Retinal pigment epithelial cell (primary cell): ENCODE data around the gene SLC7A4.

Experiments used
- DNase-seq: peaks from one replicate; pipeline ENCODE4 v3.0.0-alpha.2; 2010; ENCODE audit warnings: low read depth
- H3K4me3 ChIP-seq: 2 replicates; pipeline ENCODE4 v1.5.1; 2011; ENCODE audit warnings: mild to moderate bottlenecking, low read length, control low read depth, moderate library complexity
- CTCF ChIP-seq: conservative IDR thresholded peaks from 2 replicates; pipeline ENCODE4 v1.5.1; 2011; ENCODE audit warnings: low read depth, low read length, control low read depth, inconsistent platforms

The SLC7A4 gene

GRCh38 chr22:20992056-20992442, 40.3 kb downstream of the SLC7A4 start:
- no peak overlapping the region for H3K4me3 ChIP-seq
- no peak for TF ChIP-seq CTCF
- DNase-seq, result no peak

GRCh38 chr22:20991252-20992055, 40.9 kb downstream of the SLC7A4 start:
- no peak overlapping the region for H3K4me3 ChIP-seq
- no peak for TF ChIP-seq CTCF
- no peak for DNase-seq

- DNase-seq, result no peak
- no peak overlapping the region for H3K4me3 ChIP-seq
- no peak for TF ChIP-seq CTCF
Observed at GRCh38 chr22:20990184-20991180, 41.9 kb downstream of the SLC7A4 start.

- no peak for DNase-seq
- TF ChIP-seq CTCF, result no peak
Observed at GRCh38 chr22:20989323-20990138, 42.8 kb downstream of the SLC7A4 start.

GRCh38 chr22:20988573-20989322, 43.6 kb downstream of the SLC7A4 start:
- H3K4me3 ChIP-seq, result no peak overlapping the region
- no peak for TF ChIP-seq CTCF
- no peak for DNase-seq

More at GRCh38 chr22:20989323-20990138, 42.8 kb downstream of the SLC7A4 start:
- no peak overlapping the region for H3K4me3 ChIP-seq

GRCh38 chr22:20987375-20987774, 45.0 kb downstream of the SLC7A4 start:
- no peak overlapping the region for H3K4me3 ChIP-seq
- no peak for TF ChIP-seq CTCF
- DNase-seq, result no peak
